T-helper 2 cell treated with Interferon-gamma antibody and Interleukin-4, amounts not matched to agents 5 μg/mL and 100 μg/mL, for 36 hours (primary cell): Measurements from ENCODE around the gene DAPP1.
"Not testable (repeated sequence)": the region's sequence is repeated elsewhere in the genome, so short reads cannot be mapped to it uniquely, and the experiment has no call there.

Experiments used
- DNase-seq: peaks from one replicate; pipeline ENCODE4 v3.0.0; 2021; ENCODE audit warnings: low spot score
- H3K27ac Mint-ChIP-seq: one replicate; pipeline ENCODE4 v1.8.0; 2021; ENCODE audit warnings: mild to moderate bottlenecking, mixed read lengths
- H3K27me3 Mint-ChIP-seq: one replicate; pipeline ENCODE4 v1.8.0; 2021; ENCODE audit warnings: low read depth, mixed read lengths
- H3K36me3 Mint-ChIP-seq: one replicate; pipeline ENCODE4 v1.8.0; 2021; ENCODE audit warnings: low read depth, mixed read lengths
- H3K4me1 Mint-ChIP-seq: one replicate; pipeline ENCODE4 v1.8.0; 2021; ENCODE audit warnings: low read depth, mixed read lengths
- H3K4me3 Mint-ChIP-seq: one replicate; pipeline ENCODE4 v1.8.0; 2022; ENCODE audit warnings: mild to moderate bottlenecking, moderate library complexity, mixed read lengths
- H3K9me3 Mint-ChIP-seq: one replicate; pipeline ENCODE4 v1.8.0; 2021; ENCODE audit warnings: mixed read lengths

The DAPP1 gene

GRCh38 chr4:99816545-99817308 lies at the start of gene DAPP1:
Gene DAPP1 (plus strand): TSS chr4:99816827. CDS start chr4:99816914, 87 bp downstream.
- no peaks in the 10 kb centered on the region for H3K9me3 Mint-ChIP-seq
- no peaks in the 10 kb centered on the region for H3K27me3 Mint-ChIP-seq
- peak within 1 kb of the TSS; percentile 93 for H3K4me3 Mint-ChIP-seq
- H3K27ac Mint-ChIP-seq = peak within 1 kb of the TSS; percentile 90
- peak; percentile 80 for DNase-seq
- peaks cover 18% of the 10 kb centered on the region for H3K36me3 Mint-ChIP-seq
- peaks cover 51% of the 10 kb centered on the region for H3K4me1 Mint-ChIP-seq

GRCh38 chr4:99770842-99771241 lies 45.8 kb upstream of the DAPP1 start:
- H3K4me1 Mint-ChIP-seq, H3K27ac Mint-ChIP-seq: not testable (repeated sequence)
- peaks cover 15% of the 10 kb centered on the region for H3K9me3 Mint-ChIP-seq

GRCh38 chr4:99783940-99784339 lies 32.7 kb upstream of the DAPP1 start:
- DNase-seq = no peak
- H3K27me3 Mint-ChIP-seq = peaks cover 7% of the 10 kb centered on the region
- H3K27ac Mint-ChIP-seq = no peak overlapping the region
- H3K4me3 Mint-ChIP-seq = no peak overlapping the region
- H3K4me1 Mint-ChIP-seq = no peaks in the 10 kb centered on the region
- H3K9me3 Mint-ChIP-seq = no peaks in the 10 kb centered on the region
- H3K36me3 Mint-ChIP-seq = no peaks in the 10 kb centered on the region

More at GRCh38 chr4:99770842-99771241, 45.8 kb upstream of the DAPP1 start:
- H3K36me3 Mint-ChIP-seq, H3K4me3 Mint-ChIP-seq, H3K27me3 Mint-ChIP-seq, DNase-seq: not testable (repeated sequence)

GRCh38 chr4:99784842-99785241 lies 31.8 kb upstream of the DAPP1 start:
- DNase-seq = no peak
- H3K4me3 Mint-ChIP-seq = no peak overlapping the region
- no peaks in the 10 kb centered on the region for H3K9me3 Mint-ChIP-seq
- peaks cover 12% of the 10 kb centered on the region for H3K27me3 Mint-ChIP-seq
- H3K27ac Mint-ChIP-seq = no peak overlapping the region
- H3K36me3 Mint-ChIP-seq = no peaks in the 10 kb centered on the region
- no peaks in the 10 kb centered on the region for H3K4me1 Mint-ChIP-seq

GRCh38 chr4:99790796-99791617 lies 25.6 kb upstream of the DAPP1 start:
- H3K27me3 Mint-ChIP-seq = peaks cover 16% of the 10 kb centered on the region

GRCh38 chr4:99800332-99801004 lies 16.2 kb upstream of the DAPP1 start:
- Mint-ChIP-seq H3K9me3 (no peaks in the 10 kb centered on the region), H3K27ac (no peak overlapping the region), H3K36me3 (no peaks in the 10 kb centered on the region), H3K27me3 (peaks cover 31% of the 10 kb centered on the region), H3K4me3 (no peak overlapping the region), H3K4me1 (no peaks in the 10 kb centered on the region)
- no peak for DNase-seq

More at GRCh38 chr4:99790796-99791617, 25.6 kb upstream of the DAPP1 start:
- Mint-ChIP-seq H3K9me3 (no peaks in the 10 kb centered on the region), H3K27ac (no peak overlapping the region), H3K36me3 (no peaks in the 10 kb centered on the region), H3K4me3 (no peak overlapping the region), H3K4me1 (no peaks in the 10 kb centered on the region)
- DNase-seq = no peak

GRCh38 chr4:99801005-99801699 lies 15.5 kb upstream of the DAPP1 start:
- no peaks in the 10 kb centered on the region for H3K9me3 Mint-ChIP-seq
- DNase-seq = no peak
- H3K4me3 Mint-ChIP-seq = no peak overlapping the region
- no peaks in the 10 kb centered on the region for H3K4me1 Mint-ChIP-seq
- H3K27ac Mint-ChIP-seq = no peak overlapping the region
- H3K36me3 Mint-ChIP-seq = no peaks in the 10 kb centered on the region
- peaks cover 27% of the 10 kb centered on the region for H3K27me3 Mint-ChIP-seq

- H3K4me1 Mint-ChIP-seq = peaks cover 5% of the 10 kb centered on the region
- no peak overlapping the region for H3K4me3 Mint-ChIP-seq
- H3K36me3 Mint-ChIP-seq = no peaks in the 10 kb centered on the region
- DNase-seq = no peak
- H3K27ac Mint-ChIP-seq = no peak overlapping the region
- no peaks in the 10 kb centered on the region for H3K9me3 Mint-ChIP-seq
- H3K27me3 Mint-ChIP-seq = peaks cover 30% of the 10 kb centered on the region
Measured at GRCh38 chr4:99803566-99804101, 13.0 kb upstream of the DAPP1 start.

GRCh38 chr4:99806545-99806944 lies 10.1 kb upstream of the DAPP1 start:
- H3K27me3 Mint-ChIP-seq = peaks cover 25% of the 10 kb centered on the region
- no peak for DNase-seq
- H3K9me3 Mint-ChIP-seq = no peaks in the 10 kb centered on the region
- H3K4me1 Mint-ChIP-seq = peaks cover 9% of the 10 kb centered on the region
- no peak overlapping the region for H3K27ac Mint-ChIP-seq
- H3K4me3 Mint-ChIP-seq = no peak overlapping the region
- no peaks in the 10 kb centered on the region for H3K36me3 Mint-ChIP-seq

- H3K27me3 Mint-ChIP-seq = peaks cover 19% of the 10 kb centered on the region
- no peak for DNase-seq
- H3K9me3 Mint-ChIP-seq = no peaks in the 10 kb centered on the region
- peaks cover 12% of the 10 kb centered on the region for H3K4me1 Mint-ChIP-seq
- no peak overlapping the region for H3K4me3 Mint-ChIP-seq
- H3K27ac Mint-ChIP-seq = no peak overlapping the region
- H3K36me3 Mint-ChIP-seq = no peaks in the 10 kb centered on the region
Measured at GRCh38 chr4:99807666-99808065, 9.0 kb upstream of the DAPP1 start.

- Mint-ChIP-seq H3K27me3 (peaks cover 14% of the 10 kb centered on the region), H3K36me3 (no peaks in the 10 kb centered on the region), H3K4me3 (no peak overlapping the region), H3K27ac (no peak overlapping the region), H3K4me1 (peaks cover 14% of the 10 kb centered on the region), H3K9me3 (no peaks in the 10 kb centered on the region)
- DNase-seq = peak; percentile 53
Measured at GRCh38 chr4:99808260-99808857, 8.3 kb upstream of the DAPP1 start.

GRCh38 chr4:99809326-99809725 lies 7.3 kb upstream of the DAPP1 start:
- H3K27ac Mint-ChIP-seq = no peak overlapping the region
- H3K27me3 Mint-ChIP-seq = peaks cover 5% of the 10 kb centered on the region
- no peaks in the 10 kb centered on the region for H3K36me3 Mint-ChIP-seq
- H3K9me3 Mint-ChIP-seq = no peaks in the 10 kb centered on the region
- H3K4me1 Mint-ChIP-seq = peaks cover 14% of the 10 kb centered on the region
- no peak for DNase-seq
- H3K4me3 Mint-ChIP-seq = no peak overlapping the region

- Mint-ChIP-seq H3K36me3 (no peaks in the 10 kb centered on the region), H3K9me3 (no peaks in the 10 kb centered on the region), H3K27ac (no peak overlapping the region), H3K4me1 (peaks cover 18% of the 10 kb centered on the region), H3K27me3 (peaks cover 3% of the 10 kb centered on the region), H3K4me3 (no peak overlapping the region)
- DNase-seq = no peak
Measured at GRCh38 chr4:99810536-99810935, 6.1 kb upstream of the DAPP1 start.
